K562 (cell line): ENCODE measurements around the gene ASIC3. TPM values are rescaled to one million over a fixed set of nuclear protein-coding genes. Genes with fewer than 3 reads are reported as not detected.

Experiments used
- CEBPB ChIP-seq: fragments of 450-650 bp; IDR thresholded peaks from 2 replicates; pipeline ENCODE4 v1.6.1; 2016; ENCODE audit warnings: missing genetic modification characterization, missing compliant biosample characterization
- ETV5 ChIP-seq: sonication (generic); formaldehyde crosslinking; IDR thresholded peaks from 2 replicates; pipeline ENCODE4 v1.4.0; 2020; ENCODE audit warnings: low read depth, mild to moderate bottlenecking, missing genetic modification reagents
- OTX1 ChIP-seq: fragments of 450-650 bp; formaldehyde crosslinking; IDR thresholded peaks from 2 replicates; pipeline ENCODE4 v1.4.0; 2022; ENCODE audit warnings: mild to moderate bottlenecking
- PPARD ChIP-seq: fragments of 250-450 bp; sonication (Bioruptor Pico); IDR thresholded peaks from 2 replicates; pipeline ENCODE4 v1.8.0; 2022; ENCODE audit warnings: inconsistent platforms, mild to moderate bottlenecking, moderate library complexity
- PRPF4 ChIP-seq: fragments of 200-400 bp; formaldehyde crosslinking; IDR thresholded peaks from one replicate; pipeline ENCODE4 v1.6.1; 2017; ENCODE audit warnings: low read length, low read depth, mild to moderate bottlenecking; ENCODE audit not compliant: insufficient read depth, poor library complexity, severe bottlenecking
- TBL1XR1 ChIP-seq, 2 experiments: IDR thresholded peaks; 2 replicates each; pipeline ENCODE4 v1.6.1; 2012; ENCODE audit warnings: improper control_type of control experiment in 2 of 2, low read length in 2 of 2, mild to moderate bottlenecking in 1 of 2
- ZNF507 ChIP-seq: conservative IDR thresholded peaks from 2 replicates; pipeline ENCODE4 v1.6.1; 2017; ENCODE audit warnings: missing genetic modification characterization, missing compliant biosample characterization
- ZNF778 ChIP-seq: fragments of 450-650 bp; formaldehyde crosslinking; IDR thresholded peaks from 2 replicates; pipeline ENCODE4 v1.4.0; 2020; ENCODE audit warnings: mild to moderate bottlenecking, moderate library complexity
- polyA plus RNA-seq, 8 experiments: library from polyadenylated mRNA; depleted of rRNA in 4 of 8; stranded (reverse) in 5 of 8; unstranded in 3 of 8; fragments of >200 nt; fragmentation: Nextera tagmentation in 2 of 8; fragmentation: Illumina TruSeq in 1 of 8; extraction: Ambion mirVana in 2 of 8; extraction: Trizol in 1 of 8; gene quantifications; 2 replicates each; pipeline versions ENCODE4 v1.2.1 to v1.2.3, GENCODE V29; 2011 to 2014; ENCODE audit warnings: inconsistent platforms in 1 of 8, missing spikeins in 1 of 8
- total RNA-seq, 7 experiments: library from RNA; depleted of rRNA in 6 of 7; stranded (reverse); fragments of >200 nt in 6 of 7; fragmentation: Illumina TruSeq in 2 of 7; extraction: Trizol in 2 of 7; gene quantifications; 2 replicates each; pipeline versions ENCODE4 v1.2.1 to v1.2.3, GENCODE V29; 2011 to 2021; ENCODE audit warnings: low replicate concordance in 1 of 7
- TF ChIP-seq, protein P1 (sequence below): fragments of 250-450 bp; sonication (Bioruptor Pico); IDR thresholded peaks from 2 replicates; pipeline ENCODE4 v1.8.0; 2021; ENCODE audit warnings: borderline replicate concordance, mild to moderate bottlenecking, moderate library complexity; ENCODE audit not compliant: poor library complexity, severe bottlenecking
- TF ChIP-seq, protein P2 (sequence below): sonication (generic); formaldehyde crosslinking; IDR thresholded peaks from 2 replicates; pipeline ENCODE4 v1.9.0; 2022; ENCODE audit warnings: mild to moderate bottlenecking, missing genetic modification reagents
- TF ChIP-seq, protein P3 (sequence below), 2 experiments: fragments of 200-800 bp in 1 of 2; sonication (Bioruptor generic) in 1 of 2; sonication (generic) in 1 of 2; formaldehyde crosslinking in 1 of 2; IDR thresholded peaks in 1 of 2; conservative IDR thresholded peaks in 1 of 2; 2 replicates each; pipeline versions ENCODE4 v1.5.0 to v1.6.1; 2016 to 2020; ENCODE audit warnings: missing compliant biosample characterization in 1 of 2, missing genetic modification characterization in 1 of 2, missing genetic modification reagents in 1 of 2

The ASIC3 gene
- total and polyA plus RNA-seq, 9 of the 15 experiments (the other 6 are each of a cell fraction or from before 2014, with no cell fraction given) = 0.11 to 5.0 (median 0.87) TPM

DNA sequence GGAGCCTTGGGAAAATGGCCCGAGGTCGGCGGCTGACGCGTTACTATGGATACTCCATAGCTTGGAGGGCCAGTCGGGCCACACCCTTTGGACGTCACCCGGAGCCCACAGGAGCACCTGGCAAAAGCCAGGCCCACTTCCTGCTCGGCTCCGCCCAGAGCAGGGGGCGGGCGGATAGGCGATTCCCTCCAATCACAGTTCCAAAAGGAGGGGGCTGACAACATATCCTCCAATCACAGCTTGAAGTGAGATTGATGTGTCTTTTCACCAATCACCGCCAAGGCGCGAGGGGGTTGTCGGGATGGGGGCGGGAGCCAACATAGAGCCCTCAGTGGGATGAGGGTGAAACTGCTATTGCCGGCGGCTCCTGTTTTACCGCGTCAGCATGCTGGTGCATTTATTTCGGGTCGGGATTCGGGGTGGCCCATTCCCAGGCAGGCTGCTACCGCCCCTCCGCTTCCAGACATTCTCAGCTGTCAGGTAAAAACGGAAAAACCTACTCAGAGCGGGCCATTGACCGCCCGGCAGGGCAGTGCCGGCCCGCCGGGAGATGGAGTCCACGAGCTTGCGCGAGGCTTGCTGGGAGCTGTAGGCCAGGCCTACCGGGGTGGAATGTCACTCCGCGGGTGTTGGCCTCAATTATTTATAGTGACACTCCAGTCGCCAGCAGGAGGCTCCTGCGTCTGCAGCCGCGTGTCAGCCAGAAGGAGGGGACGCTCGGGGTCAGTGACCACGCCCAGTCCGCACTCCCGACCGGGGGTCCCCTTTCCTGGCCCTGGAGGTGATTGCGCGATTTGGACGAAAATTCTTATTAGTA lies 20.0 kb upstream of the ASIC3 start, which contains the start of gene ABCB8 (continued):
- TF ChIP-seq ETV5 = peak; percentile 64; the same call in 1 of the 2 replicates
- TF ChIP-seq, protein P1, sequence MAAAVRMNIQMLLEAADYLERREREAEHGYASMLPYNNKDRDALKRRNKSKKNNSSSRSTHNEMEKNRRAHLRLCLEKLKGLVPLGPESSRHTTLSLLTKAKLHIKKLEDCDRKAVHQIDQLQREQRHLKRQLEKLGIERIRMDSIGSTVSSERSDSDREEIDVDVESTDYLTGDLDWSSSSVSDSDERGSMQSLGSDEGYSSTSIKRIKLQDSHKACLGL (CRISPR knock-in tag) = peak; percentile 1
- no peak for TF ChIP-seq PPARD (CRISPR knock-in tag)
- TF ChIP-seq CEBPB (tag) = no peak
- no peak for TF ChIP-seq ZNF778 (CRISPR knock-in tag)
- 0 out of 2 replicates have a peak, but pooled peaks have one; percentile 47 for TF ChIP-seq OTX1 (CRISPR knock-in tag)
- TF ChIP-seq TBL1XR1 (IDR thresholded peaks at IDR 0.05; ENCODE audit: low read length in 2 of 2) = peak; percentile 85
- no peak for TF ChIP-seq ZNF507
- TF ChIP-seq, protein P2, sequence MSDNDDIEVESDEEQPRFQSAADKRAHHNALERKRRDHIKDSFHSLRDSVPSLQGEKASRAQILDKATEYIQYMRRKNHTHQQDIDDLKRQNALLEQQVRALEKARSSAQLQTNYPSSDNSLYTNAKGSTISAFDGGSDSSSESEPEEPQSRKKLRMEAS = peak; percentile 95
- TF ChIP-seq, protein P3, sequence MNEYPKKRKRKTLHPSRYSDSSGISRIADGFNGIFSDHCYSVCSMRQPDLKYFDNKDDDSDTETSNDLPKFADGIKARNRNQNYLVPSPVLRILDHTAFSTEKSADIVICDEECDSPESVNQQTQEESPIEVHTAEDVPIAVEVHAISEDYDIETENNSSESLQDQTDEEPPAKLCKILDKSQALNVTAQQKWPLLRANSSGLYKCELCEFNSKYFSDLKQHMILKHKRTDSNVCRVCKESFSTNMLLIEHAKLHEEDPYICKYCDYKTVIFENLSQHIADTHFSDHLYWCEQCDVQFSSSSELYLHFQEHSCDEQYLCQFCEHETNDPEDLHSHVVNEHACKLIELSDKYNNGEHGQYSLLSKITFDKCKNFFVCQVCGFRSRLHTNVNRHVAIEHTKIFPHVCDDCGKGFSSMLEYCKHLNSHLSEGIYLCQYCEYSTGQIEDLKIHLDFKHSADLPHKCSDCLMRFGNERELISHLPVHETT (CRISPR knock-in tag; conservative IDR thresholded peaks at IDR 0.05 in 1 of 2, IDR thresholded peaks at IDR 0.05 in 1 of 2) = peak in 1 of 2 experiments; percentile 92; a peak in 2 of 4 replicates
- TF ChIP-seq PRPF4 = no peak
